K562 (cell line): Measurements from ENCODE around the gene ZBTB24. TPM values are rescaled to one million over a fixed set of nuclear protein-coding genes. Genes with fewer than 3 reads are reported as not detected.

Experiments
- ATAC-seq: fragments of 200-7000 bp; cut with Tn5 transposase; 3 replicates; pipeline ENCODE4 v1.9.1; 2020; ENCODE audit warnings: moderate library complexity
- BruUV-seq: library from RNA; stranded (reverse); fragments of 400-500 nt; replicated peaks from 2 replicates; lab custom pipeline; 2021; lab: Mats Ljungman, UMichigan
- CTCF ChIA-PET: fragments of 300-600 bp; formaldehyde crosslinking; extraction: SDS; loops from one replicate; lab custom pipeline; 2021; ENCODE audit warnings: low intra/inter-chr PET ratio; lab: Yijun Ruan, JAX
- POLR2A ChIA-PET: fragments of 300-600, 350-650 bp; sonication (Branson Sonifier 250); formaldehyde crosslinking; extraction: SDS; loops from one replicate; lab custom pipeline; 2021; ENCODE audit warnings: antibody characterized with exemption, inconsistent platforms; lab: Yijun Ruan, JAX
- DNase-seq, 4 experiments: peaks; one replicate each; pipeline versions ENCODE4 v3.0.0 to v3.0.0-alpha.2; 2011 to 2018; ENCODE audit warnings: low spot score in 3 of 4, mixed read lengths in 3 of 4; ENCODE audit errors: extremely low read depth in 1 of 4
- FAIRE-seq: peaks from 2 replicates; lab custom pipeline; 2011; peaks lifted over from hg19 to GRCh38; lab: Jason Lieb, UNC
- H2AFZ ChIP-seq: 2 replicates; pipeline ENCODE4 v1.6.0; 2011; ENCODE audit warnings: low read depth, low read length, control low read depth, inconsistent platforms
- H3K27ac ChIP-seq: fragments of 200-600 bp; 3 replicates; pipeline ENCODE4 v1.8.0; 2011; ENCODE audit warnings: low read depth, mild to moderate bottlenecking, control low read depth, inconsistent platforms, low read length, moderate library complexity, mixed read lengths; ENCODE audit errors: extremely low read depth
- H3K27me3 ChIP-seq, 2 experiments: fragments of 300-600 bp in 1 of 2; 2 replicates in 1 of 2; 3 replicates in 1 of 2; pipeline versions ENCODE4 v1.6.0 to v1.8.0; 2011; ENCODE audit warnings: inconsistent platforms in 2 of 2, low read length in 2 of 2, mild to moderate bottlenecking in 1 of 2, mixed read lengths in 1 of 2, moderate library complexity in 1 of 2; ENCODE audit not compliant: control insufficient read depth in 2 of 2, insufficient read depth in 2 of 2
- H3K36me3 ChIP-seq: fragments of 300-600 bp; 3 replicates; pipeline ENCODE4 v1.8.0; 2011; ENCODE audit warnings: mild to moderate bottlenecking, low read length, inconsistent platforms; ENCODE audit not compliant: control insufficient read depth, insufficient read depth
- H3K4me1 ChIP-seq, 2 experiments: fragments of 200-600 bp in 1 of 2; replicated peaks in 1 of 2; 2 replicates in 1 of 2; 3 replicates in 1 of 2; pipeline versions ENCODE4 v1.5.1 to v1.8.0; 2011; ENCODE audit warnings: inconsistent platforms in 2 of 2, low read length in 2 of 2, mild to moderate bottlenecking in 1 of 2, mixed read lengths in 1 of 2, moderate library complexity in 1 of 2; ENCODE audit not compliant: control insufficient read depth in 2 of 2, insufficient read depth in 2 of 2
- H3K4me2 ChIP-seq: 2 replicates; pipeline ENCODE4 v1.6.1; 2011; ENCODE audit warnings: low read length, control low read depth, inconsistent platforms, mixed read lengths; ENCODE audit not compliant: insufficient read depth
- H3K4me3 ChIP-seq: fragments of 200-600 bp; sonication (generic), shearing (Covaris generic); 2 replicates; pipeline ENCODE4 v1.5.1; 2016; ENCODE audit warnings: control low read depth, inconsistent platforms
- H3K79me2 ChIP-seq: fragments of 200-600 bp; 3 replicates; pipeline ENCODE4 v1.8.0; 2011; ENCODE audit warnings: low read length, inconsistent platforms; ENCODE audit not compliant: control insufficient read depth, insufficient read depth
- H3K9ac ChIP-seq, 2 experiments: 2 replicates each; pipeline versions ENCODE4 v1.6.0 to v1.6.1; 2011; ENCODE audit warnings: low read depth in 2 of 2, low read length in 2 of 2, control low read depth in 1 of 2, inconsistent platforms in 1 of 2, mild to moderate bottlenecking in 1 of 2, mixed read lengths in 1 of 2; ENCODE audit not compliant: insufficient read depth in 1 of 2
- H3K9me1 ChIP-seq: one replicate; pipeline ENCODE4 v1.6.0; 2011; ENCODE audit warnings: inconsistent platforms, mild to moderate bottlenecking, low read length, moderate library complexity; ENCODE audit not compliant: control insufficient read depth, insufficient read depth
- H3K9me3 ChIP-seq: replicated peaks from 2 replicates; pipeline ENCODE4 v1.5.1; 2011; ENCODE audit warnings: low read depth, low read length, inconsistent platforms; ENCODE audit not compliant: control insufficient read depth, insufficient read depth
- H4K20me1 ChIP-seq: replicated peaks from 2 replicates; pipeline ENCODE4 v1.6.1; 2011; ENCODE audit warnings: low read length, inconsistent platforms, mixed read lengths; ENCODE audit not compliant: control insufficient read depth, insufficient read depth
- FOS ChIP-seq: IDR thresholded peaks from 3 replicates; pipeline ENCODE4 v1.6.1; 2011; ENCODE audit not compliant: insufficient read length; ENCODE audit errors: extremely low read depth
- GATAD2B ChIP-seq: fragments of 450-650 bp; IDR thresholded peaks from 2 replicates; pipeline ENCODE4 v1.6.1; 2017; ENCODE audit warnings: mild to moderate bottlenecking, borderline replicate concordance
- NCOA6 ChIP-seq: fragments of 450-650 bp; IDR thresholded peaks from 2 replicates; pipeline ENCODE4 v1.6.1; 2017; ENCODE audit warnings: mild to moderate bottlenecking
- NONO ChIP-seq, 2 experiments: fragments of 200-400 bp in 1 of 2; fragments of 450-650 bp in 1 of 2; formaldehyde crosslinking in 1 of 2; IDR thresholded peaks; 2 replicates each; pipeline ENCODE4 v1.6.1; 2017; ENCODE audit warnings: low read depth in 2 of 2, mild to moderate bottlenecking in 2 of 2, moderate library complexity in 2 of 2, low read length in 1 of 2
- POLR2G ChIP-seq: fragments of 200-400 bp; formaldehyde crosslinking; IDR thresholded peaks from 2 replicates; pipeline ENCODE4 v1.6.1; 2017; ENCODE audit warnings: low read depth, mild to moderate bottlenecking, antibody characterized with exemption, low read length, moderate library complexity
- RBFOX2 ChIP-seq: fragments of 200-400 bp; formaldehyde crosslinking; IDR thresholded peaks from 2 replicates; pipeline ENCODE4 v1.6.1; 2017; ENCODE audit warnings: low read depth, mild to moderate bottlenecking, low read length, moderate library complexity
- RUNX1 ChIP-seq: sonication (generic); IDR thresholded peaks from 2 replicates; pipeline ENCODE4 v1.6.1; 2016; ENCODE audit warnings: antibody characterized with exemption, low read depth
- SIN3B ChIP-seq: fragments of 450-650 bp; IDR thresholded peaks from 2 replicates; pipeline ENCODE4 v1.6.1; 2017; ENCODE audit warnings: low read depth, mild to moderate bottlenecking, moderate library complexity
- SMARCE1 ChIP-seq: fragments of 450-650 bp; IDR thresholded peaks from 2 replicates; pipeline ENCODE4 v1.7.1; 2016; ENCODE audit warnings: mild to moderate bottlenecking
- ZNF12 ChIP-seq: sonication (generic); formaldehyde crosslinking; IDR thresholded peaks from 2 replicates; pipeline ENCODE4 v1.4.0; 2020; ENCODE audit warnings: mild to moderate bottlenecking, missing genetic modification reagents
- WGBS: fragments of 100-300 bp; shearing (Covaris generic); methylation state at CpG from one replicate; pipeline ENCODE4 v1.1.6; 2016; ENCODE audit warnings: low coverage, mixed read lengths; ENCODE audit not compliant: insufficient coverage; ENCODE audit errors: missing lambda C conversion rate; 5-methylcytosine and 5-hydroxymethylcytosine counted together
- in situ Hi-C: fragments of 300-500 bp; cut with MboI; formaldehyde crosslinking; loops from 4 replicates; pipeline ENCODE4 v1.15.0; 2018; ENCODE audit warnings: inconsistent platforms, mixed read lengths
- intact Hi-C: fragments of 100-400 bp; cut with micrococcal nuclease; formaldehyde crosslinking; loops from 2 replicates; pipeline ENCODE4 v1.14.2; 2022
- polyA plus RNA-seq, 8 experiments: library from polyadenylated mRNA; depleted of rRNA in 4 of 8; stranded (reverse) in 5 of 8; unstranded in 3 of 8; fragments of >200 nt; fragmentation: Nextera tagmentation in 2 of 8; fragmentation: Illumina TruSeq in 1 of 8; extraction: Ambion mirVana in 2 of 8; extraction: Trizol in 1 of 8; gene quantifications; 2 replicates each; pipeline versions ENCODE4 v1.2.1 to v1.2.3, GENCODE V29; 2011 to 2014; ENCODE audit warnings: inconsistent platforms in 1 of 8, missing spikeins in 1 of 8
- total RNA-seq, 7 experiments: library from RNA; depleted of rRNA in 6 of 7; stranded (reverse); fragments of >200 nt in 6 of 7; fragmentation: Illumina TruSeq in 2 of 7; extraction: Trizol in 2 of 7; gene quantifications; 2 replicates each; pipeline versions ENCODE4 v1.2.1 to v1.2.3, GENCODE V29; 2011 to 2021; ENCODE audit warnings: low replicate concordance in 1 of 7
- TF ChIP-seq, protein P1 (sequence below): fragments of 250-450 bp; sonication (Bioruptor Pico); IDR thresholded peaks from 2 replicates; pipeline ENCODE4 v1.8.0; 2022; ENCODE audit warnings: inconsistent platforms

Gene ZBTB24
- total and polyA plus RNA-seq, 9 of the 15 experiments (the other 6 are each of a cell fraction or from before 2014, with no cell fraction given), result 2.0 to 16.7 (median 8.3) TPM

DNA sequence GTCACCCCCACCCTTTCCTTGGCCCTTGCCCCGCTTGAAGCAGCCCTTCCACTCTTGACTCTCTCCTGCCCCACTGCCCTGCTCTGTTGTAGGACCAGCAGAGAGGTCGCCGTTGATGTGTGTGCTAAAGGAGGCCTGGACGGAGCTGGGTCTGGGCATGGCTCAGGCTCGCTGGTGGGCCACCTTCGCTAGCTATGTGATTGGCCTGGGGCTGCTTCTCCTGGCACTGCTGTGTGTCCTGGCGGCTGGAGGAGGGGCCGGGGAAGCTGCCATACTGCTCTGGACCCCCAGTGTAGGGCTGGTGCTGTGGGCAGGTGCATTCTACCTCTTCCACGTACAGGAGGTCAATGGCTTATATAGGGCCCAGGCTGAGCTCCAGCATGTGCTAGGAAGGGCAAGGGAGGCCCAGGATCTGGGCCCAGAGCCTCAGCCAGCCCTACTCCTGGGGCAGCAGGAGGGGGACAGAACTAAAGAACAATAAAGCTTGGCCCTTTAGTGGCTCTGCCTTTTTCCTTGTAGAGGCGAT, 39.5 kb downstream of the ZBTB24 start:
- DNase-seq, result no peak
- no peak overlapping the region for H3K4me3 ChIP-seq
- CTCF ChIA-PET, result no interaction called here
- no peaks in the 10 kb centered on the region for H3K9me3 ChIP-seq
- no peak overlapping the region for H3K27ac ChIP-seq
- H3K4me1 ChIP-seq, result peaks cover 22 to 45% of the 10 kb centered on the region in 2 experiments; a peak in 4 of 5 replicates
- BruUV-seq, result no TSS peak
- 90% methylated on average over 9 of the region's 10 CpGs for WGBS
- H3K4me2 ChIP-seq, result no peak overlapping the region
- peaks cover 20% of the 10 kb centered on the region for H3K79me2 ChIP-seq
- POLR2A ChIA-PET, result interaction anchor here (0.6 to 9.8 kb wide), 4 partner anchors 8 to 1082 kb away, joined by 3 to 92 read pairs (median 5); partner anchors contain the start of gene MICAL1
- TF ChIP-seq NCOA6, result no peak
- no peak for TF ChIP-seq FOS
- TF ChIP-seq POLR2G, result 0 out of 2 replicates have a peak, but pooled peaks have one; percentile 32
- TF ChIP-seq NONO (IDR thresholded peaks at IDR 0.05; ENCODE audit: low read depth in 2 of 2, low read length in 1 of 2), result no peak
- no peak for TF ChIP-seq SIN3B
- no peak for TF ChIP-seq SMARCE1
- TF ChIP-seq RUNX1, result no peak
- TF ChIP-seq ZNF12 (CRISPR knock-in tag), result no peak
- TF ChIP-seq RBFOX2, result 0 out of 2 replicates have a peak, but pooled peaks have one; percentile 45
- TF ChIP-seq, protein P1, sequence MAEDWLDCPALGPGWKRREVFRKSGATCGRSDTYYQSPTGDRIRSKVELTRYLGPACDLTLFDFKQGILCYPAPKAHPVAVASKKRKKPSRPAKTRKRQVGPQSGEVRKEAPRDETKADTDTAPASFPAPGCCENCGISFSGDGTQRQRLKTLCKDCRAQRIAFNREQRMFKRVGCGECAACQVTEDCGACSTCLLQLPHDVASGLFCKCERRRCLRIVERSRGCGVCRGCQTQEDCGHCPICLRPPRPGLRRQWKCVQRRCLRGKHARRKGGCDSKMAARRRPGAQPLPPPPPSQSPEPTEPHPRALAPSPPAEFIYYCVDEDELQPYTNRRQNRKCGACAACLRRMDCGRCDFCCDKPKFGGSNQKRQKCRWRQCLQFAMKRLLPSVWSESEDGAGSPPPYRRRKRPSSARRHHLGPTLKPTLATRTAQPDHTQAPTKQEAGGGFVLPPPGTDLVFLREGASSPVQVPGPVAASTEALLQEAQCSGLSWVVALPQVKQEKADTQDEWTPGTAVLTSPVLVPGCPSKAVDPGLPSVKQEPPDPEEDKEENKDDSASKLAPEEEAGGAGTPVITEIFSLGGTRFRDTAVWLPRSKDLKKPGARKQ (CRISPR knock-in tag), result no peak
- no peak for TF ChIP-seq GATAD2B
- TF ChIP-seq, all 486 proteins: peak for 2
- FAIRE-seq (no peak), ATAC-seq (no peak)
- H3K36me3 ChIP-seq, result peaks cover 50% of the 10 kb centered on the region
- H4K20me1 ChIP-seq, result no peaks in the 10 kb centered on the region
- intact Hi-C loops (no loop called here), in situ Hi-C loops (no loop called here)
- no peaks in the 10 kb centered on the region for H3K9me1 ChIP-seq
- peak overlapping the region in 1 of 2 experiments; percentile 40; a peak in 1 of 4 replicates for H3K9ac ChIP-seq
- no peak overlapping the region for H2AFZ ChIP-seq
- H3K27me3 ChIP-seq, result no peaks in the 10 kb centered on the region
